Measurements from ENCODE around the gene PRDX5. TPM values are rescaled to one million over a fixed set of nuclear protein-coding genes. Genes with fewer than 3 reads are reported as not detected.
A peak's percentile ranks its signal among the peaks of the same experiment; 100 is the strongest.

The PRDX5 gene
- 257 and 510 TPM in 2 replicates for total RNA-seq (ENCODE audit: low replicate concordance)

GRCh38 chr11:64317961-64318765, at the start of gene PRDX5:
PRDX5 (plus strand) TSS chr11:64318121; CDS start chr11:64318216, 95 bp downstream.
- peak within 1 kb of the TSS; percentile 95 for H3K4me3 ChIP-seq (ENCODE audit: low read depth, low read length)
- TF ChIP-seq CTCF (IDR thresholded peaks at IDR 0.05; ENCODE audit: insufficient read depth, low read length), result peak; percentile 9

GRCh38 chr11:64268893-64269539, 48.9 kb upstream of the PRDX5 start:
- H3K4me3 ChIP-seq (ENCODE audit: low read depth, low read length), result peak overlapping the region; percentile 70
- DNase-seq (ENCODE audit: low read depth), result no peak
- TF ChIP-seq CTCF (IDR thresholded peaks at IDR 0.05; ENCODE audit: insufficient read depth, low read length), result no peak

More at GRCh38 chr11:64317961-64318765, at the start of gene PRDX5:
- DNase-seq (ENCODE audit: low read depth), result peak; percentile 97

- TF ChIP-seq CTCF (IDR thresholded peaks at IDR 0.05; ENCODE audit: insufficient read depth, low read length), result no peak
- peak; percentile 100 for DNase-seq (ENCODE audit: low read depth)
- H3K4me3 ChIP-seq (ENCODE audit: low read depth, low read length), result peak overlapping the region; percentile 76
Observed at GRCh38 chr11:64269540-64270220, 48.2 kb upstream of the PRDX5 start.

GRCh38 chr11:64275031-64275800, 42.7 kb upstream of the PRDX5 start:
- TF ChIP-seq CTCF (IDR thresholded peaks at IDR 0.05; ENCODE audit: insufficient read depth, low read length), result no peak
- no peak for DNase-seq (ENCODE audit: low read depth)
- no peak overlapping the region for H3K4me3 ChIP-seq (ENCODE audit: low read depth, low read length)

GRCh38 chr11:64275841-64276240, 42.1 kb upstream of the PRDX5 start:
- TF ChIP-seq CTCF (IDR thresholded peaks at IDR 0.05; ENCODE audit: insufficient read depth, low read length), result no peak
- no peak for DNase-seq (ENCODE audit: low read depth)
- no peak overlapping the region for H3K4me3 ChIP-seq (ENCODE audit: low read depth, low read length)

Data from fibroblast of the aortic adventitia (primary cell).